A549 treated with ZK216348 at 1 μM for 4 hours (cell line): Measurements from ENCODE around the gene KLF6. TPM values are rescaled to one million over a fixed set of nuclear protein-coding genes. Genes with fewer than 3 reads are reported as not detected.

ENCODE experiments used
- total RNA-seq: library from RNA; stranded (reverse); fragments of 200-300 nt; extraction: Qiagen RNA extraction; gene quantifications from 5 replicates; pipeline ENCODE4 v1.2.3, GENCODE V29; 2022; ENCODE audit warnings: low read depth

The KLF6 gene
- 71.9 to 132 TPM (median 118 TPM) in 5 replicates for total RNA-seq

GRCh38 chr10:3784510-3785250 is at the start of gene KLF6:
TSS of gene KLF6 (minus strand) at chr10:3785209. CDS start at chr10:3785014, 195 bp downstream.

